Caco-2 (cell line): Measurements from ENCODE around the gene UBXN10. TPM values are rescaled to one million over a fixed set of nuclear protein-coding genes. Genes with fewer than 3 reads are reported as not detected.

Experiments
- BruUV-seq: library from RNA; stranded (reverse); fragments of 400-500 nt; replicated peaks from 2 replicates; lab custom pipeline; 2021; lab: Mats Ljungman, UMichigan
- CTCF ChIA-PET: fragments of 300-600 bp; sonication (Branson Sonifier 250); formaldehyde crosslinking; loops from one replicate; lab custom pipeline; 2022; ENCODE audit warnings: antibody characterized with exemption; lab: Charles Lee
- POLR2A ChIA-PET: fragments of 300-600 bp; sonication (Branson Sonifier 250); formaldehyde crosslinking; loops from one replicate; lab custom pipeline; 2022; ENCODE audit warnings: antibody characterized with exemption; lab: Charles Lee
- DNase-seq, 2 experiments: peaks; one replicate each; pipeline versions ENCODE4 v3.0.0 to v3.0.0-alpha.2; 2020 to 2022
- H3K27me3 ChIP-seq: replicated peaks from 2 replicates; pipeline ENCODE4 v1.6.0; 2011; ENCODE audit warnings: low read length; ENCODE audit not compliant: control insufficient read depth, insufficient read depth
- H3K36me3 ChIP-seq: 2 replicates; pipeline ENCODE4 v1.5.1; 2011; ENCODE audit warnings: low read length; ENCODE audit not compliant: control insufficient read depth, insufficient read depth
- H3K4me1 ChIP-seq: fragments of 250-450 bp; sonication (Bioruptor Pico); 2 replicates; pipeline ENCODE4 v1.5.1; 2020; ENCODE audit warnings: mild to moderate bottlenecking
- H3K4me3 ChIP-seq: 2 replicates; pipeline ENCODE4 v1.5.1; 2011; ENCODE audit warnings: low read depth, mild to moderate bottlenecking, control low read depth, low read length
- H3K9me3 ChIP-seq: fragments of 250-450 bp; sonication (Bioruptor Pico); 2 replicates; pipeline ENCODE4 v1.5.1; 2020; ENCODE audit warnings: mild to moderate bottlenecking, moderate library complexity
- H3K27ac Mint-ChIP-seq: one replicate; pipeline ENCODE4 v1.8.0; 2022; ENCODE audit warnings: mixed read lengths; ENCODE audit not compliant: unreplicated experiment
- H3K27me3 Mint-ChIP-seq: one replicate; pipeline ENCODE4 v1.8.0; 2022; ENCODE audit warnings: mixed read lengths; ENCODE audit not compliant: insufficient read depth, unreplicated experiment
- H3K36me3 Mint-ChIP-seq: one replicate; pipeline ENCODE4 v1.8.0; 2022; ENCODE audit warnings: mild to moderate bottlenecking, mixed read lengths; ENCODE audit not compliant: insufficient read depth, unreplicated experiment
- H3K4me1 Mint-ChIP-seq: one replicate; pipeline ENCODE4 v1.8.0; 2022; ENCODE audit warnings: low read depth, mixed read lengths; ENCODE audit not compliant: unreplicated experiment
- H3K4me3 Mint-ChIP-seq: one replicate; pipeline ENCODE4 v1.8.0; 2022; ENCODE audit warnings: mild to moderate bottlenecking, moderate library complexity, mixed read lengths; ENCODE audit not compliant: unreplicated experiment
- H3K9me3 Mint-ChIP-seq: one replicate; pipeline ENCODE4 v1.8.0; 2022; ENCODE audit warnings: mixed read lengths; ENCODE audit not compliant: unreplicated experiment
- intact Hi-C: fragments of 100-400 bp; cut with micrococcal nuclease; formaldehyde crosslinking; loops from one replicate; pipeline ENCODE4 v1.10.0; 2022; ENCODE audit not compliant: unreplicated experiment
- total RNA-seq: library from RNA; stranded (reverse); gene quantifications from 2 replicates; pipeline ENCODE4 v1.2.3, GENCODE V29; 2022
- TF ChIP-seq, protein P1 (sequence below), 2 experiments: fragments of 200-600 bp in 1 of 2; IDR thresholded peaks; 1 replicate in 1 of 2; 2 replicates in 1 of 2; pipeline versions ENCODE4 v1.5.1 to v1.8.0; 2011 to 2022; ENCODE audit warnings: antibody characterized with exemption in 1 of 2, control low read depth in 1 of 2, inconsistent platforms in 1 of 2, low read depth in 1 of 2, low read length in 1 of 2, mild to moderate bottlenecking in 1 of 2, moderate library complexity in 1 of 2; ENCODE audit not compliant: insufficient read depth in 1 of 2, severe bottlenecking in 1 of 2, unreplicated experiment in 1 of 2

The UBXN10 gene
- total RNA-seq, 1 experiment from 2014 or later, result 0.07 TPM

DNA sequence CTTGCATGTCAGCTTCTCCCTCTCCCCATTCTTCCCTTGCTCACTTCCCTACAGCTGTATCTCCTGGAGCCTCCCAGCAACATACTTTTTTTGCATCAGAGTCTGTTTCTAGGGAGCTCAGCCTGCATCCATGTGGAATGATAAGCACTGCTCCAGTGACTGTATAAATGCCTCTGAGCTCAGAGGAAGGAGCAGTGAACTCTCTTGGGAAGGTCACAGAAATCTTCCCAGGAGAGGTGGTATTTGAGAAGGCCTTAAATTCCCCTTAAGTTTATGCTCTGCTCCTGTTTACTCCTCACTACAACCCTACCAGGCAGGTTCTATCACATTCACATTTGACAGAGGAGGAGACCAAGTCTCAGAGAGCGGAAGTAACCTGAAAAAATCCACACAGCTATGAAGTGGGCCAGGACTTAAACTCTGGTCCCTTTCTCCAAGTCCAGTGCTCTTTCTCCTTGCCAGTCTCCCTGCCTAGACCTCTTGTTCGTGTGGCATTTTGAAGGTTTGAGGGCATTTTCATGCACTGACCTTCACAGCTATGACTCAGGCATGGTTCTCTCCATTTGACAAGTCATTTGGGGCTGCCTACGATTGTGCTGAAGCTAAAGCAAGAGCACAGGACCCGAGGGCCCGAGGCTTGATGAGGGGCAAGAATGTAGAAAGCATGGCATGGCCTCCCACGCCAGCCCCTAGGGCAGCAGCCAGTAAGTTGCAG, 5.6 kb upstream of the UBXN10 start:
- TF ChIP-seq, protein P1, sequence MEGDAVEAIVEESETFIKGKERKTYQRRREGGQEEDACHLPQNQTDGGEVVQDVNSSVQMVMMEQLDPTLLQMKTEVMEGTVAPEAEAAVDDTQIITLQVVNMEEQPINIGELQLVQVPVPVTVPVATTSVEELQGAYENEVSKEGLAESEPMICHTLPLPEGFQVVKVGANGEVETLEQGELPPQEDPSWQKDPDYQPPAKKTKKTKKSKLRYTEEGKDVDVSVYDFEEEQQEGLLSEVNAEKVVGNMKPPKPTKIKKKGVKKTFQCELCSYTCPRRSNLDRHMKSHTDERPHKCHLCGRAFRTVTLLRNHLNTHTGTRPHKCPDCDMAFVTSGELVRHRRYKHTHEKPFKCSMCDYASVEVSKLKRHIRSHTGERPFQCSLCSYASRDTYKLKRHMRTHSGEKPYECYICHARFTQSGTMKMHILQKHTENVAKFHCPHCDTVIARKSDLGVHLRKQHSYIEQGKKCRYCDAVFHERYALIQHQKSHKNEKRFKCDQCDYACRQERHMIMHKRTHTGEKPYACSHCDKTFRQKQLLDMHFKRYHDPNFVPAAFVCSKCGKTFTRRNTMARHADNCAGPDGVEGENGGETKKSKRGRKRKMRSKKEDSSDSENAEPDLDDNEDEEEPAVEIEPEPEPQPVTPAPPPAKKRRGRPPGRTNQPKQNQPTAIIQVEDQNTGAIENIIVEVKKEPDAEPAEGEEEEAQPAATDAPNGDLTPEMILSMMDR (IDR thresholded peaks at IDR 0.05; ENCODE audit: insufficient read depth in 1 of 2, low read depth in 1 of 2, low read length in 1 of 2, severe bottlenecking in 1 of 2, unreplicated experiment in 1 of 2), result no peak
- no peak overlapping the region for H3K27ac Mint-ChIP-seq
- no peak for DNase-seq
- H3K9me3 Mint-ChIP-seq, result peaks cover 11% of the 10 kb centered on the region
- CTCF ChIA-PET, result no interaction called here
- BruUV-seq, result no TSS peak
- POLR2A ChIA-PET, result no interaction called here
- no peaks in the 10 kb centered on the region for H3K9me3 ChIP-seq
- H3K27me3 ChIP-seq, result no peaks in the 10 kb centered on the region
- peaks cover 12% of the 10 kb centered on the region for H3K27me3 Mint-ChIP-seq
- H3K4me1 Mint-ChIP-seq, result no peaks in the 10 kb centered on the region
- H3K4me3 Mint-ChIP-seq, result no peak overlapping the region
- H3K36me3 ChIP-seq, result no peaks in the 10 kb centered on the region
- H3K36me3 Mint-ChIP-seq, result no peaks in the 10 kb centered on the region
- H3K4me1 ChIP-seq, result no peaks in the 10 kb centered on the region
- H3K4me3 ChIP-seq, result no peak overlapping the region
- intact Hi-C loops, result no loop called here

DNA sequence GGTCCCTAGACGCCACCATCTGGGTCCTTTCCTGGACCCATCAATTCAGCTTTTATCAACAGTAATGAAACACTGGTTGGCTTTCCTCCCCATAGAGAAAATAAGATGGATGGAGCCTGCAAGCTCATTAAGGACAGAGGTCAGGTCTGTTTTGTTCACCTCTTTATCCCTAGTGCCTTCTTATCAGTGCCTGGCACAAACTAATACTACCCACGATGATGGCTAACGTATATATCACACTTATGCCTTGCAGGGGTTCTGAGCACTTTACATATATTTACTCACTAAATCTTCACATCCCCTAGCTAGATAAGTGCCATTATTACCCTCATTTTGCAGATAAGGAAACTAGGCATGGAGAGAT, 5.1 kb upstream of the UBXN10 start:
- no peak overlapping the region for H3K4me3 ChIP-seq
- no peaks in the 10 kb centered on the region for H3K27me3 ChIP-seq
- intact Hi-C loops, result no loop called here
- Mint-ChIP-seq H3K27me3 (peaks cover 12% of the 10 kb centered on the region), H3K4me3 (no peak overlapping the region), H3K9me3 (peaks cover 11% of the 10 kb centered on the region), H3K27ac (no peak overlapping the region), H3K36me3 (no peaks in the 10 kb centered on the region), H3K4me1 (no peaks in the 10 kb centered on the region)
- TF ChIP-seq, protein P1 (IDR thresholded peaks at IDR 0.05; ENCODE audit: insufficient read depth in 1 of 2, low read depth in 1 of 2, low read length in 1 of 2, severe bottlenecking in 1 of 2, unreplicated experiment in 1 of 2), result no peak
- no peaks in the 10 kb centered on the region for H3K36me3 ChIP-seq
- H3K4me1 ChIP-seq, result no peaks in the 10 kb centered on the region
- H3K9me3 ChIP-seq, result no peaks in the 10 kb centered on the region
- no TSS peak for BruUV-seq
- ChIA-PET CTCF (no interaction called here), POLR2A (no interaction called here)
- DNase-seq, result no peak

DNA sequence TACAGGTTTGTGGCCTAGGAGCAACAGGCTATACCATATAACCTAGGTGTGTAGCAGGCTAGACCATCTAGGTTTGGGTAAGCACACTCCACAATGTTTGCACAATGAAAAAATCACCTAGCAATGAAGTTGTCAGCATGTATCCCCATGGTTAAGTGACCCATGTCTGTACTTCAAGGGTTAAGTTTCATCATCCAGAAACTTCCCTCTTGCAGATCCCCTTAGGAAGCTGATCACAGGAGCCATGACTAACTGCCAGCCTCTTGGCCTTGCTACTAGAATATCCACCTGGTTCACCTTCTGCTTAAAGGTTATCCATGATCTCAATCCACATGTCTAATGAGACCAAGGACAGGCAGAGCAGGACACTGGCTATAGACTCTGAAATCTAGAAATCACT, 3.5 kb upstream of the UBXN10 start:
- Histone ChIP-seq H3K4me3 (no peak overlapping the region), H3K36me3 (no peaks in the 10 kb centered on the region), H3K4me1 (no peaks in the 10 kb centered on the region), H3K9me3 (no peaks in the 10 kb centered on the region), H3K27me3 (no peaks in the 10 kb centered on the region)
- H3K4me1 Mint-ChIP-seq, result no peaks in the 10 kb centered on the region
- H3K27ac Mint-ChIP-seq, result no peak overlapping the region
- H3K36me3 Mint-ChIP-seq, result no peaks in the 10 kb centered on the region
- no TSS peak for BruUV-seq
- DNase-seq, result no peak
- no peak overlapping the region for H3K4me3 Mint-ChIP-seq
- ChIA-PET POLR2A (no interaction called here), CTCF (no interaction called here)
- intact Hi-C loops, result no loop called here
- H3K27me3 Mint-ChIP-seq, result peaks cover 5% of the 10 kb centered on the region
- TF ChIP-seq, protein P1 (IDR thresholded peaks at IDR 0.05; ENCODE audit: insufficient read depth in 1 of 2, low read depth in 1 of 2, low read length in 1 of 2, severe bottlenecking in 1 of 2, unreplicated experiment in 1 of 2), result no peak
- peaks cover 11% of the 10 kb centered on the region for H3K9me3 Mint-ChIP-seq
